Vagina (tissue), 2 donors: ENCODE data around the gene TANK.

Experiments used
- CTCF ChIP-seq, 3 experiments: fragments of 450-650 bp in 2 of 3; fragments of 200-600 bp in 1 of 3; sonication (generic) in 1 of 3; IDR thresholded peaks; one replicate each; pipeline ENCODE4 v1.5.1; 2017 to 2019; ENCODE audit warnings: antibody characterized with exemption in 3 of 3, mild to moderate bottlenecking in 2 of 3, moderate library complexity in 2 of 3
- POLR2A ChIP-seq, 2 donors: fragments of 450-650 bp; IDR thresholded peaks; one replicate each; pipeline ENCODE4 v1.6.1; 2017; ENCODE audit warnings: antibody characterized with exemption in 2 of 2, mild to moderate bottlenecking in 2 of 2, moderate library complexity in 2 of 2

GRCh38 chr2:161120775-161121174 lies 39.5 kb upstream of the TANK start:
- TF ChIP-seq CTCF (IDR thresholded peaks at IDR 0.05): no peak
- no peak for TF ChIP-seq POLR2A (IDR thresholded peaks at IDR 0.05)
